ENCODE measurements around the gene TP53.

TP53 gene

GRCh38 chr17:7706631-7707354, 19.5 kb upstream of the TP53 start:
- no peak for DNase-seq

GRCh38 chr17:7705269-7706255, 18.3 kb upstream of the TP53 start:
- DNase-seq = no peak

DNA sequence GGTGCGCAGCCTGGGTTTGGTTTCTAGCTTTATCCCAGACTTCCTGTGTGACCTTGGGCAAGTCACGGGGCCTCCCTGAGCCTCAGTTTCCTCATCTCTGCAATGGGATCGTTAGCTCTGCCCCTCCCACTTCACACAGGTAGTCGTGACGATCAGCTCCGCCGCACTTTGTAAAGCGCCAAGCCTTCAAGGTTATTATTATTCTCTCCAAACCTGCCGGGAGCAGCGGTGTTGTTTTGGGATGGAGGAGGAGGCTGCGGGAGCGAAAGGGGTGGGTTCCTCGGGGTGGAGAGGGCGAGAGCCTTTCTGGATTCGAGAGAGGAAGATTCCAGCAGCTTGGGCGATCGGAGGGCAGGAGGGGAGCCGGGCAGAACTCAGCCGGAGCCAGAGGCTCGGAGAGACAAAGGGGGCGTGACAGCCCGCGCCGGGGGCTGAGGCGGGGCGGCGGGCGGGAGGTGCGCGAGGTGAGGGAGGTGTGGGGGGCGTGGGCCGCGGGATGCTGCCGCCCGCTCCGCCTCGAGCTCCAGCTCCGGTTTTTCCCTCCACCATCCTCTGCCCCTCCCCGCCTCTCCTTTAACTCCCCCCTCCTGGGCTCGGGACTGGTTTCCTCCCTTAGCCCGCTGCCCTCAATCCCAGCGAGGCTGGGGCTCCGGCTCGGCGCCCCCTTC, 17.4 kb upstream of the TP53 start, which contains the start of gene EFNB3:
Gene EFNB3 (plus strand): TSS at position 602 of the 668 bp plus-strand sequence. CDS start 397 bp downstream, outside the sequence.
- DNase-seq = no peak

DNA sequence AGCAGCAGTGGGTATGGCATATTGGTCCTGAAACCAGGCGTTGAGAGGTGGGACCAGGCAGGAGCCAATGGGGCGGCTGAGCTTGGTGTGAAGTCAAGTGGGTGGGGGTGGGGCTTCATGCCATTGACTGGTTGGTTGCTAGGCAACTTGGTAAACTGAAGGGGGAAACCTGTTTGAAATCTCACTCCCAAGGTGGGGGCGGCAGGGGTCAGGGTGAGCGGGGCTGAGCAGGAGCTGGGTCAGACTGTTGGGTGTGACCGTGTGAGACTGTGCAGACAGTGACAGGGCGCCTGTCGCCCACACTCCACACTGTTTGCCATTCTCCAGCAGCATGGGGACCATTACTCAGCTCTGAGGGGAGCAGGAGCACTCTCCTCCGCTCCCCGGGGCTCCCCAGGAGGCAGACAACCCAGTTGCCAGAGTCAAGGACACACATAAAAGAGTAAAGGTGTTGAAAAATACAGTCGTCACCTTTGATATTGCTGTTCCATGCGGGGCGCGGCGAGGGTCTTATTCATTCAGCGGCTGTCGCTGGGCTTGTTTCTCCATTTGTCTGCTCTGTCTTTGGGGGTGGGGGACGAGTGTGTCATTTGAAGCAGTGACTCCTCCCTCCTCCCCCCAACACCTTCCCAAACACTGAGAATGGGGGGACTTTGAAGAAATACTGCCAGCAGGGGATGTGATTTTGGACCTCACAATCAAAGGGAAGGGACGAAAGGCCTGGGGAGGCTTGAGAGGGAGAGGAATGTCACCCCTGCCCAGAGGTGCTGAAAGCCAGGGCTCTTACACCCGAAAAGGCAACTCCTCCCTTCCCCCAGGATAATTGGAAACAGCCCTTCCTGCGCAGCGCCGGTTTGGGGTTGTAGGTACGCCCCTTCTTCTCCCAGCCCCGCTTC, 16.5 kb upstream of the TP53 start:
- DNase-seq = no peak

- no peak for DNase-seq
These were observed 15.5 kb upstream of the TP53 start for GRCh38 chr17:7702776-7703175.

DNA sequence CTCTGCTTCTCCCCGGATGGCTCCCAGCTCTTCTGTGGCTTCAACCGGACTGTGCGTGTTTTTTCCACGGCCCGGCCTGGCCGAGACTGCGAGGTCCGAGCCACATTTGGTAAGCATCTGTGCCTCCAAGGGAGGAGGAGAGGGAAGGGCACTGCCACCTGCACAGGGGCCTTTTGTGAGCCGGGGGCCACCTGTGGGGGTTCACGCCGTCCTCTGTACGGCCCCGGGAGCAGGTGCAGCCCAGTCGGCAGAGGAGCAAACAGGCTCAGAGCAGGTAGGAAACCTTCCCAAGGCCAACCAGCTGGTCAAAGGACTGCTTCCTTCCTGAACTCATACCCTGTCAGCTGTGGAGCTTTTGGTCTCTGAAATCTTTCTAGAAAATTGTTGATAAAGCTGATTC, 14.4 kb upstream of the TP53 start:
- no peak for DNase-seq

GRCh38 chr17:7700510-7700909, 13.2 kb upstream of the TP53 start:
- DNase-seq = no peak

GRCh38 chr17:7697828-7698588, 10.7 kb upstream of the TP53 start:
- DNase-seq = no peak

GRCh38 chr17:7695586-7695985, 8.3 kb upstream of the TP53 start:
- no peak for DNase-seq

- DNase-seq = no peak
These were observed 1.6 kb upstream of the TP53 start for GRCh38 chr17:7688808-7689316.

GRCh38 chr17:7687908-7688807, 868 bp upstream of the TP53 start, which contains the start of gene WRAP53:
WRAP53 (plus strand) TSS chr17:7688477; CDS start chr17:7688649, 172 bp downstream.
- DNase-seq = peak; percentile 68 to 74

- DNase-seq = peak; percentile 63 to 68
These were observed 843 bp downstream of the TP53 start for GRCh38 chr17:7686222-7687071.

- DNase-seq = peak; percentile 60 to 68
These were observed 1.6 kb downstream of the TP53 start for GRCh38 chr17:7685533-7686221.

- no peak for DNase-seq
These were observed 2.3 kb downstream of the TP53 start for GRCh38 chr17:7684851-7685532.

GRCh38 chr17:7677388-7678067, 9.8 kb downstream of the TP53 start:
- DNase-seq = no peak

DNA sequence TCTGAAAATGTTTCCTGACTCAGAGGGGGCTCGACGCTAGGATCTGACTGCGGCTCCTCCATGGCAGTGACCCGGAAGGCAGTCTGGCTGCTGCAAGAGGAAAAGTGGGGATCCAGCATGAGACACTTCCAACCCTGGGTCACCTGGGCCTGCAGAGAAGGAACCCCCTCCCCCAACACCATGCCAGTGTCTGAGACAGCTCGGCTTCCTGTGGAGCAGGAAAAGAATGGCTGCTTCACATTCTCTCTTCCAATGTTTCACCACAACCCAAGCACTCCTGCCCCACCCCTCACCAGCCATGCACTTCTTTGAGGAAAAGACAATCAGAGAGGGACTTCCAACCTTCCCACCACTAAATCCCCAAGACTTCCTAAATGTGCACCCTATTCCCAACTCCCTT, 10.8 kb downstream of the TP53 start:
- no peak for DNase-seq

- DNase-seq = no peak
These were observed 12.4 kb downstream of the TP53 start for GRCh38 chr17:7674934-7675333.

All from AML-193 (cell line).